SK-N-SH (cell line): ENCODE measurements around the gene MB21D2.

Experiments used
- CHD2 ChIP-seq: fragments of 150-350 bp; IDR thresholded peaks from 2 replicates; pipeline ENCODE4 v1.6.1; 2018; ENCODE audit warnings: low read length; ENCODE audit not compliant: partially characterized antibody
- ELF1 ChIP-seq: IDR thresholded peaks from 2 replicates; pipeline ENCODE4 v1.4.0; 2012
- EP300 ChIP-seq, 2 experiments: IDR thresholded peaks; 2 replicates each; pipeline versions ENCODE4 v1.4.0 to v1.6.1; 2012; ENCODE audit warnings: borderline replicate concordance in 1 of 2, low read depth in 1 of 2, low read length in 1 of 2
- EZH2phosphoT487 ChIP-seq: fragments of 200-600 bp; sonication (generic); IDR thresholded peaks from 2 replicates; pipeline ENCODE4 v1.6.1; 2017; ENCODE audit warnings: low read depth, mixed run types, mild to moderate bottlenecking, antibody characterized with exemption, moderate library complexity, borderline replicate concordance
- MXI1 ChIP-seq: IDR thresholded peaks from 2 replicates; pipeline ENCODE4 v1.6.1; 2012; ENCODE audit warnings: mild to moderate bottlenecking, low read depth, low read length, improper control_type of control experiment
- RAD21 ChIP-seq: IDR thresholded peaks from 2 replicates; pipeline ENCODE4 v1.6.1; 2012; ENCODE audit warnings: mild to moderate bottlenecking, low read length
- RFX5 ChIP-seq: IDR thresholded peaks from 2 replicates; pipeline ENCODE4 v1.6.1; 2012; ENCODE audit warnings: mild to moderate bottlenecking, improper control_type of control experiment, low read length
- RXRA ChIP-seq: IDR thresholded peaks from 2 replicates; pipeline ENCODE4 v1.4.0; 2012; ENCODE audit warnings: low read depth, mild to moderate bottlenecking, borderline replicate concordance
- TAF1 ChIP-seq: IDR thresholded peaks from 2 replicates; pipeline ENCODE4 v1.6.1; 2012; ENCODE audit warnings: low read depth, mild to moderate bottlenecking, low read length, moderate library complexity, borderline replicate concordance
- TCF12 ChIP-seq: IDR thresholded peaks from 2 replicates; pipeline ENCODE4 v1.4.0; 2012
- TF ChIP-seq, protein P1 (sequence below): fragments of 200-600 bp; sonication (generic); IDR thresholded peaks from 2 replicates; pipeline ENCODE4 v1.6.1; 2017; ENCODE audit warnings: antibody characterized with exemption, mild to moderate bottlenecking, moderate library complexity
- TF ChIP-seq, protein P2 (sequence below): IDR thresholded peaks from 2 replicates; pipeline ENCODE4 v1.6.1; 2012; ENCODE audit warnings: mild to moderate bottlenecking, low read depth, low read length, moderate library complexity

DNA sequence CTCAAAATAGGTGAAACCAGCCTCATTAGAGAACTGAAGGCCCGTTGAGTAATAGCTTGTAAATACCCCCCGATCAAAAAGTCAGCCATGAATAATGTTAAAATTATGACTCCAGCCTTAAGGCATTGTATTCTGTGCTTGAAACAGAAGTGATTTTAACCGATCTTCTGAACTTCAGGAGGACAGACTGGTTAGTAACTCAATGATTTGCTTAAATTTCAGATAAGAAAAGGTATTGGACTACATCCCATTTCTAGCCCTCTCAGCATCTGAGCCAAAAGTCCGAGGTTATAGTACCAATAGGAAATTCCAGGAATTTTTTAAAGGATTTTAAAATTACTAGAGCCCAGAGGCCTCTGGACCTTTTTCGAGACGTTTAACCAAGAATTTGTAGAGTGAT lies 122.6 kb downstream of the MB21D2 start:
- TF ChIP-seq, protein P1, sequence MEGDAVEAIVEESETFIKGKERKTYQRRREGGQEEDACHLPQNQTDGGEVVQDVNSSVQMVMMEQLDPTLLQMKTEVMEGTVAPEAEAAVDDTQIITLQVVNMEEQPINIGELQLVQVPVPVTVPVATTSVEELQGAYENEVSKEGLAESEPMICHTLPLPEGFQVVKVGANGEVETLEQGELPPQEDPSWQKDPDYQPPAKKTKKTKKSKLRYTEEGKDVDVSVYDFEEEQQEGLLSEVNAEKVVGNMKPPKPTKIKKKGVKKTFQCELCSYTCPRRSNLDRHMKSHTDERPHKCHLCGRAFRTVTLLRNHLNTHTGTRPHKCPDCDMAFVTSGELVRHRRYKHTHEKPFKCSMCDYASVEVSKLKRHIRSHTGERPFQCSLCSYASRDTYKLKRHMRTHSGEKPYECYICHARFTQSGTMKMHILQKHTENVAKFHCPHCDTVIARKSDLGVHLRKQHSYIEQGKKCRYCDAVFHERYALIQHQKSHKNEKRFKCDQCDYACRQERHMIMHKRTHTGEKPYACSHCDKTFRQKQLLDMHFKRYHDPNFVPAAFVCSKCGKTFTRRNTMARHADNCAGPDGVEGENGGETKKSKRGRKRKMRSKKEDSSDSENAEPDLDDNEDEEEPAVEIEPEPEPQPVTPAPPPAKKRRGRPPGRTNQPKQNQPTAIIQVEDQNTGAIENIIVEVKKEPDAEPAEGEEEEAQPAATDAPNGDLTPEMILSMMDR: no peak
- TF ChIP-seq TAF1 (no peak), MXI1 (no peak), RAD21 (no peak), EP300 (IDR thresholded peaks at IDR 0.05; ENCODE audit: borderline replicate concordance in 1 of 2, low read depth in 1 of 2, low read length in 1 of 2) (no peak), RXRA (no peak), ELF1 (no peak), TCF12 (no peak), EZH2phosphoT487 (no peak), RFX5 (no peak), CHD2 (no peak)
- TF ChIP-seq, protein P2, sequence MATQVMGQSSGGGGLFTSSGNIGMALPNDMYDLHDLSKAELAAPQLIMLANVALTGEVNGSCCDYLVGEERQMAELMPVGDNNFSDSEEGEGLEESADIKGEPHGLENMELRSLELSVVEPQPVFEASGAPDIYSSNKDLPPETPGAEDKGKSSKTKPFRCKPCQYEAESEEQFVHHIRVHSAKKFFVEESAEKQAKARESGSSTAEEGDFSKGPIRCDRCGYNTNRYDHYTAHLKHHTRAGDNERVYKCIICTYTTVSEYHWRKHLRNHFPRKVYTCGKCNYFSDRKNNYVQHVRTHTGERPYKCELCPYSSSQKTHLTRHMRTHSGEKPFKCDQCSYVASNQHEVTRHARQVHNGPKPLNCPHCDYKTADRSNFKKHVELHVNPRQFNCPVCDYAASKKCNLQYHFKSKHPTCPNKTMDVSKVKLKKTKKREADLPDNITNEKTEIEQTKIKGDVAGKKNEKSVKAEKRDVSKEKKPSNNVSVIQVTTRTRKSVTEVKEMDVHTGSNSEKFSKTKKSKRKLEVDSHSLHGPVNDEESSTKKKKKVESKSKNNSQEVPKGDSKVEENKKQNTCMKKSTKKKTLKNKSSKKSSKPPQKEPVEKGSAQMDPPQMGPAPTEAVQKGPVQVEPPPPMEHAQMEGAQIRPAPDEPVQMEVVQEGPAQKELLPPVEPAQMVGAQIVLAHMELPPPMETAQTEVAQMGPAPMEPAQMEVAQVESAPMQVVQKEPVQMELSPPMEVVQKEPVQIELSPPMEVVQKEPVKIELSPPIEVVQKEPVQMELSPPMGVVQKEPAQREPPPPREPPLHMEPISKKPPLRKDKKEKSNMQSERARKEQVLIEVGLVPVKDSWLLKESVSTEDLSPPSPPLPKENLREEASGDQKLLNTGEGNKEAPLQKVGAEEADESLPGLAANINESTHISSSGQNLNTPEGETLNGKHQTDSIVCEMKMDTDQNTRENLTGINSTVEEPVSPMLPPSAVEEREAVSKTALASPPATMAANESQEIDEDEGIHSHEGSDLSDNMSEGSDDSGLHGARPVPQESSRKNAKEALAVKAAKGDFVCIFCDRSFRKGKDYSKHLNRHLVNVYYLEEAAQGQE: no peak
